DOHH2 (cell line): ENCODE results near the gene IGFALS.
A peak's percentile ranks its signal among the peaks of the same experiment; 100 is the strongest.

Experiments
- H3F3A ChIP-seq: fragments of 200-600 bp; sonication (generic), shearing (Covaris generic); 2 replicates; pipeline ENCODE4 v1.6.0; 2016; ENCODE audit warnings: antibody characterized with exemption, mild to moderate bottlenecking; ENCODE audit not compliant: control insufficient read depth, insufficient read depth
- H3K27ac ChIP-seq: fragments of 200-600 bp; sonication (generic); 2 replicates; pipeline ENCODE4 v1.5.1; 2014; ENCODE audit warnings: low read depth, mild to moderate bottlenecking, low read length, moderate library complexity
- H3K27me3 ChIP-seq: fragments of 200-600 bp; sonication (generic); 2 replicates; pipeline ENCODE4 v1.6.1; 2014; ENCODE audit warnings: mild to moderate bottlenecking, low read length, mixed read lengths; ENCODE audit not compliant: control insufficient read depth
- H3K36me3 ChIP-seq: fragments of 200-600 bp; sonication (generic); 2 replicates; pipeline ENCODE4 v1.6.1; 2014; ENCODE audit warnings: mild to moderate bottlenecking, low read length, moderate library complexity, mixed read lengths; ENCODE audit not compliant: control insufficient read depth
- H3K4me1 ChIP-seq: fragments of 200-600 bp; sonication (generic); 2 replicates; pipeline ENCODE4 v1.6.1; 2014; ENCODE audit warnings: mild to moderate bottlenecking, low read length, mixed read lengths; ENCODE audit not compliant: control insufficient read depth
- H3K4me2 ChIP-seq: fragments of 200-600 bp; sonication (generic); 2 replicates; pipeline ENCODE4 v1.6.0; 2014; ENCODE audit warnings: mild to moderate bottlenecking, low read length, moderate library complexity
- H3K4me3 ChIP-seq: fragments of 200-600 bp; sonication (generic); 2 replicates; pipeline ENCODE4 v1.5.1; 2014; ENCODE audit warnings: mild to moderate bottlenecking, low read length, mixed read lengths
- H3K79me2 ChIP-seq: fragments of 200-600 bp; sonication (generic); 2 replicates; pipeline ENCODE4 v1.6.1; 2014; ENCODE audit warnings: mild to moderate bottlenecking, low read length, mixed read lengths; ENCODE audit not compliant: control insufficient read depth
- H3K9me2 ChIP-seq: fragments of 200-600 bp; sonication (generic); replicated peaks from 2 replicates; pipeline ENCODE4 v1.6.1; 2014; ENCODE audit warnings: mild to moderate bottlenecking, low read length, mixed read lengths; ENCODE audit not compliant: control insufficient read depth
- H3K9me3 ChIP-seq: fragments of 200-600 bp; sonication (generic); 2 replicates; pipeline ENCODE4 v1.6.1; 2014; ENCODE audit warnings: antibody characterized with exemption, low read length, mixed read lengths; ENCODE audit not compliant: control insufficient read depth, insufficient read depth
- H4K20me1 ChIP-seq: fragments of 200-600 bp; sonication (generic); 2 replicates; pipeline ENCODE4 v1.6.0; 2014; ENCODE audit warnings: low read depth, mild to moderate bottlenecking, antibody characterized with exemption, low read length, moderate library complexity; ENCODE audit not compliant: control insufficient read depth, insufficient read depth
- EZH2phosphoT487 ChIP-seq: fragments of 200-600 bp; sonication (generic); IDR thresholded peaks from 2 replicates; pipeline ENCODE4 v1.6.1; 2017; ENCODE audit warnings: borderline replicate concordance, mild to moderate bottlenecking, antibody characterized with exemption, low read length, moderate library complexity, mixed read lengths
- TF ChIP-seq, protein P1 (sequence below): fragments of 200-600 bp; sonication (generic); IDR thresholded peaks from one replicate; pipeline ENCODE4 v1.5.1; 2014; ENCODE audit warnings: antibody characterized with exemption, mild to moderate bottlenecking, low read depth, low read length; ENCODE audit not compliant: poor library complexity, severe bottlenecking

IGFALS gene

DNA sequence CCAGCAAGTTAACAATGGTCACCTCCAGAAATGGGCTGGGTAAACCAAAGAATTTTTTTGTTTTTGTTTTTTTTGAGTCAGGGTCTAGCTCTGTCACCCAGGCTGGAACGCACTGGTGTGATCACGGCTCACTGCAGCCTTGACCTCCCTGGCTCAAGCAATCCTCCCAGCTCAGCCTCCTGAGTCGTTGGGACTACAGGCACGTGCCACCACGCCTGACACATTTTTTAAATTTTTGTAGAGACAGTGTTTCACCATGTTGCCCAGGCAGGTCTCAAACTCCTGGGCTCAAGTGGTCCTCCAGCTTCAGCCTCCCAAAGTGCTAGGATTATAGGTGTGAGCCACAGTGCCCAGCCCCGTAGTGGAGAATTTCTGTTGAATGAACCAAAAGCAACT, 12.8 kb downstream of the IGFALS start:
- no peak for TF ChIP-seq EZH2phosphoT487
- TF ChIP-seq, protein P1, sequence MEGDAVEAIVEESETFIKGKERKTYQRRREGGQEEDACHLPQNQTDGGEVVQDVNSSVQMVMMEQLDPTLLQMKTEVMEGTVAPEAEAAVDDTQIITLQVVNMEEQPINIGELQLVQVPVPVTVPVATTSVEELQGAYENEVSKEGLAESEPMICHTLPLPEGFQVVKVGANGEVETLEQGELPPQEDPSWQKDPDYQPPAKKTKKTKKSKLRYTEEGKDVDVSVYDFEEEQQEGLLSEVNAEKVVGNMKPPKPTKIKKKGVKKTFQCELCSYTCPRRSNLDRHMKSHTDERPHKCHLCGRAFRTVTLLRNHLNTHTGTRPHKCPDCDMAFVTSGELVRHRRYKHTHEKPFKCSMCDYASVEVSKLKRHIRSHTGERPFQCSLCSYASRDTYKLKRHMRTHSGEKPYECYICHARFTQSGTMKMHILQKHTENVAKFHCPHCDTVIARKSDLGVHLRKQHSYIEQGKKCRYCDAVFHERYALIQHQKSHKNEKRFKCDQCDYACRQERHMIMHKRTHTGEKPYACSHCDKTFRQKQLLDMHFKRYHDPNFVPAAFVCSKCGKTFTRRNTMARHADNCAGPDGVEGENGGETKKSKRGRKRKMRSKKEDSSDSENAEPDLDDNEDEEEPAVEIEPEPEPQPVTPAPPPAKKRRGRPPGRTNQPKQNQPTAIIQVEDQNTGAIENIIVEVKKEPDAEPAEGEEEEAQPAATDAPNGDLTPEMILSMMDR, result no peak
- Histone ChIP-seq H3K36me3 (peaks cover 33% of the 10 kb centered on the region), H3K27me3 (no peaks in the 10 kb centered on the region), H3K4me1 (peaks cover 16% of the 10 kb centered on the region), H3F3A (no peaks in the 10 kb centered on the region), H3K27ac (no peak overlapping the region), H4K20me1 (0 out of 2 replicates have a peak, but pooled peaks cover 5% of the 10 kb centered on the region), H3K4me3 (no peak overlapping the region), H3K9me2 (no peaks in the 10 kb centered on the region), H3K4me2 (peak overlapping the region; percentile 93; the same call in 1 of the 2 replicates), H3K9me3 (no peaks in the 10 kb centered on the region), H3K79me2 (peaks cover 40% of the 10 kb centered on the region)

DNA sequence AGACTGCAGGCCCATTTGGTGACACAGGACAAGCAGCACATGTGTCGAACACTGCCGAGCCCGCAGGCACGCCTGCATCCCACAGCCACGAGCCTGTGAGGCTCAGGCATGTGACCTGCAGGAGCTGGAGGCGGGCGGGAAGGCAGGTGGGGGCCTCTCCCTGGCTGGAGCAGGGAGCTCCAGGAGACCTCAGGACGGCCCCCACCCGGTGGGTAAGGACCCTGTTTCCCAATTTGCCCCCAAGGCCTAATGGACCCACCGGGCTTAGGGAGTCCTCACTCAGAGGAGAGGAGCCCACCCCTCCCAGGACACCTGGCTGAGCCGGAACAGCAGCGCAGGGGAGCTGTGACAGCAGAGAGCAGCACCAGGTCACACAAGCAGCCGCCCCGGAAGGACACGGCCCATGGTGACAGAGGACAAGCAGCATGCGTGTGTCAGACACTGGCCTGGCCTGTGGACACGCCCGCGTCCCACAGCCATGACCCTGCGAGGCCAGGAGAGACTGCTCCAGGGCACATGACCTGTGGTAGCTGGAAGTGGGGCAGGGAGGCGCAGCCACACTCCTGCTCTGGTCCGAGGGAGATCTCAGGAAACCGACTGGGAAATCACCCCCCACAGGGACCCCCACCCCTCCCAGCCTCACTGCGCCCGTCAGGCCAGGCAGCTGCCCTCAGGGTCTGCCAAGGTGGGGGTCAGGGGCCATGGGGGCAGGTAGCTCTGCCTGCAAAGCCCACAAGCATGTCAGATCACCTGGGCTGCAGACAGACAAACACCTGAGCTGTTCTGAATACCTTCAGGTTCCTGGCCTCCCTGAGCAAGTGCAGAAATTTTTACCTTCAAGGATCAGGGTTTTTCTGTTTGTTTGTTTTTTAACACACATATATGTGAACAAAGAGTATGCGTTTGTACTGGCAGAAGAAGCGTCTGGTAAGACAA, 13.5 kb downstream of the IGFALS start:
- Histone ChIP-seq H3K4me3 (no peak overlapping the region), H3F3A (no peaks in the 10 kb centered on the region), H3K9me3 (no peaks in the 10 kb centered on the region), H3K4me1 (peaks cover 16% of the 10 kb centered on the region), H3K27me3 (no peaks in the 10 kb centered on the region), H3K36me3 (peaks cover 35% of the 10 kb centered on the region), H3K9me2 (no peaks in the 10 kb centered on the region), H3K4me2 (no peak overlapping the region), H3K79me2 (peaks cover 39% of the 10 kb centered on the region), H3K27ac (no peak overlapping the region), H4K20me1 (0 out of 2 replicates have a peak, but pooled peaks cover 5% of the 10 kb centered on the region)
- no peak for TF ChIP-seq EZH2phosphoT487

DNA sequence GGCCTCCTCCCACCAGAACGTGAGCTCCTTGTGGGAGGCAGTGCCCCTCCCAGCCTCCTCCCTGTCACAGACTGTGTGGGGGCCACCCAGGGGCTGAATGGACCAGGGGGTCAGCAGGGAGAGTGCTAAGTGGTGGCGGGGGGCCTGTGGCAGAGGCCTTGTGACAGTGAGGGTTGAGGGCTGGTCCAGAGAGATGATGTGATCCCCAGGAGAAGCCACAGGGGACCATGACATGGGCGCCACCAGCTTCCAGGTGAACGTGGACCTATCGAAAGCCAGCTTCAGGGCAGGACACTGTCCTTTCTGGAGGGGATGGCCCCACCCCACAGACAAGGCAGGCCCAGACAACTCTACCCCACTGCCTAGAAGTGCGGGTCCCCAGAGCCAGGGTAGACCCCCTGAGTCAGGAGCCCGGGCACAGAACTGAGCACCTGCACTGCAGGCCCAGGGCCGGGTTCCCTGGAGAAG, 14.2 kb downstream of the IGFALS start:
- no peak for TF ChIP-seq EZH2phosphoT487
- TF ChIP-seq, protein P1, result no peak
- no peaks in the 10 kb centered on the region for H3K9me2 ChIP-seq
- no peaks in the 10 kb centered on the region for H3K9me3 ChIP-seq
- 0 out of 2 replicates have a peak, but pooled peaks cover 5% of the 10 kb centered on the region for H4K20me1 ChIP-seq
- no peak overlapping the region for H3K4me2 ChIP-seq
- peaks cover 39% of the 10 kb centered on the region for H3K79me2 ChIP-seq
- H3K36me3 ChIP-seq, result peaks cover 40% of the 10 kb centered on the region
- H3K27ac ChIP-seq, result no peak overlapping the region
- no peaks in the 10 kb centered on the region for H3F3A ChIP-seq
- H3K4me3 ChIP-seq, result no peak overlapping the region
- peaks cover 23% of the 10 kb centered on the region for H3K4me1 ChIP-seq
- no peaks in the 10 kb centered on the region for H3K27me3 ChIP-seq
